Upper lobe of left lung (tissue), 6 donors: ENCODE measurements around the gene ZNF609. TPM values are rescaled to one million over a fixed set of nuclear protein-coding genes. Genes with fewer than 3 reads are reported as not detected.
A peak's percentile ranks its signal among the peaks of the same experiment; 100 is the strongest.

Source experiments
- ATAC-seq, 2 donors: fragments of 200-7000 bp; cut with Tn5 transposase; one replicate each; pipeline ENCODE4 v1.9.1; 2022; ENCODE audit warnings: mild to moderate bottlenecking in 2 of 2, moderate library complexity in 2 of 2; ENCODE audit not compliant: low FRiP score in 2 of 2
- DNase-seq, 2 donors: peaks; one replicate each; pipeline ENCODE4 v3.0.0-alpha.2; 2019 to 2020
- H3K27ac ChIP-seq, 4 donors: fragments of 200-600 bp; sonication (generic); one replicate each; pipeline ENCODE4 v1.5.1; 2016 to 2019
- H3K27me3 ChIP-seq, 4 donors: fragments of 200-600 bp; sonication (generic); one replicate each; pipeline ENCODE4 v1.5.1; 2017 to 2019
- H3K36me3 ChIP-seq, 4 donors: fragments of 200-600 bp; sonication (generic); one replicate each; pipeline ENCODE4 v1.5.1; 2016 to 2019
- H3K4me1 ChIP-seq, 4 donors: fragments of 200-600 bp; sonication (generic); one replicate each; pipeline ENCODE4 v1.5.1; 2018 to 2019
- H3K4me3 ChIP-seq, 4 donors: fragments of 200-600 bp; sonication (generic); one replicate each; pipeline ENCODE4 v1.5.1; 2017 to 2019; ENCODE audit warnings: mild to moderate bottlenecking in 2 of 4, moderate library complexity in 1 of 4
- H3K9me3 ChIP-seq, 4 donors: fragments of 200-600 bp; sonication (generic); one replicate each; pipeline ENCODE4 v1.5.1; 2018 to 2019
- EP300 ChIP-seq, 4 donors: sonication (generic); formaldehyde crosslinking; IDR thresholded peaks; one replicate each; pipeline ENCODE4 v1.5.1; 2017; ENCODE audit warnings: antibody characterized with exemption in 4 of 4, control low read depth in 2 of 4
- POLR2A ChIP-seq, 4 donors: fragments of 450-650 bp; IDR thresholded peaks; one replicate each; pipeline ENCODE4 v1.5.1; 2016 to 2017; ENCODE audit warnings: antibody characterized with exemption in 4 of 4, mild to moderate bottlenecking in 2 of 4
- POLR2AphosphoS5 ChIP-seq, 2 donors: sonication (generic); formaldehyde crosslinking; IDR thresholded peaks; one replicate each; pipeline ENCODE4 v1.5.1; 2017; ENCODE audit warnings: antibody characterized with exemption in 2 of 2
- WGBS, 2 donors: methylation state at CpG; one replicate each; pipeline ENCODE4 v1.1.5; 2017 to 2018; 5-methylcytosine and 5-hydroxymethylcytosine counted together
- total RNA-seq, 6 donors: library from RNA; depleted of rRNA in 4 of 6; stranded (reverse); fragments of >200 nt in 4 of 6; gene quantifications; one replicate each; pipeline versions ENCODE4 v1.1.0 to v1.2.1, GENCODE V29; 2016 to 2021
- TF ChIP-seq, protein P1 (sequence below), 6 experiments: fragments of 450-650 bp in 4 of 6; fragments of 200-600 bp in 2 of 6; sonication (generic) in 2 of 6; IDR thresholded peaks; one replicate each; pipeline ENCODE4 v1.5.1; 2016 to 2019; ENCODE audit warnings: antibody characterized with exemption in 6 of 6
- donor health status: DM: no; HTN: no; CAD: no; lungs with moderate emphysema.
- donor health status: DM: no; HTN: yes; CAD: no; lungs with severe emphysema.

The ZNF609 gene
- total RNA-seq, 6 donors from 2014 or later = 30.4 to 65.0 (median 44.5) TPM

- H3K4me1 ChIP-seq = peaks cover 9 to 15% (median 11%) of the 10 kb centered on the region in 4 donors
- H3K36me3 ChIP-seq = peaks cover 0 to 7% (median 0%) of the 10 kb centered on the region in 4 donors
- no peak overlapping the region for H3K27ac ChIP-seq
- DNase-seq (peak in 1 of 2 donors; percentile 40), ATAC-seq (no peak)
- no peak for TF ChIP-seq EP300 (IDR thresholded peaks at IDR 0.05)
- TF ChIP-seq, protein P1, sequence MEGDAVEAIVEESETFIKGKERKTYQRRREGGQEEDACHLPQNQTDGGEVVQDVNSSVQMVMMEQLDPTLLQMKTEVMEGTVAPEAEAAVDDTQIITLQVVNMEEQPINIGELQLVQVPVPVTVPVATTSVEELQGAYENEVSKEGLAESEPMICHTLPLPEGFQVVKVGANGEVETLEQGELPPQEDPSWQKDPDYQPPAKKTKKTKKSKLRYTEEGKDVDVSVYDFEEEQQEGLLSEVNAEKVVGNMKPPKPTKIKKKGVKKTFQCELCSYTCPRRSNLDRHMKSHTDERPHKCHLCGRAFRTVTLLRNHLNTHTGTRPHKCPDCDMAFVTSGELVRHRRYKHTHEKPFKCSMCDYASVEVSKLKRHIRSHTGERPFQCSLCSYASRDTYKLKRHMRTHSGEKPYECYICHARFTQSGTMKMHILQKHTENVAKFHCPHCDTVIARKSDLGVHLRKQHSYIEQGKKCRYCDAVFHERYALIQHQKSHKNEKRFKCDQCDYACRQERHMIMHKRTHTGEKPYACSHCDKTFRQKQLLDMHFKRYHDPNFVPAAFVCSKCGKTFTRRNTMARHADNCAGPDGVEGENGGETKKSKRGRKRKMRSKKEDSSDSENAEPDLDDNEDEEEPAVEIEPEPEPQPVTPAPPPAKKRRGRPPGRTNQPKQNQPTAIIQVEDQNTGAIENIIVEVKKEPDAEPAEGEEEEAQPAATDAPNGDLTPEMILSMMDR (IDR thresholded peaks at IDR 0.05) = no peak
- no peak for TF ChIP-seq POLR2AphosphoS5 (IDR thresholded peaks at IDR 0.05)
- TF ChIP-seq POLR2A (IDR thresholded peaks at IDR 0.05) = no peak
- no peaks in the 10 kb centered on the region for H3K9me3 ChIP-seq
- H3K4me3 ChIP-seq = no peak overlapping the region
- WGBS, 2 donors = 72 to 81% methylated on average over 12 of the region's 12 CpGs
- no peaks in the 10 kb centered on the region for H3K27me3 ChIP-seq
Observed at GRCh38 chr15:64532521-64533315, 72.3 kb downstream of the ZNF609 start.

DNA sequence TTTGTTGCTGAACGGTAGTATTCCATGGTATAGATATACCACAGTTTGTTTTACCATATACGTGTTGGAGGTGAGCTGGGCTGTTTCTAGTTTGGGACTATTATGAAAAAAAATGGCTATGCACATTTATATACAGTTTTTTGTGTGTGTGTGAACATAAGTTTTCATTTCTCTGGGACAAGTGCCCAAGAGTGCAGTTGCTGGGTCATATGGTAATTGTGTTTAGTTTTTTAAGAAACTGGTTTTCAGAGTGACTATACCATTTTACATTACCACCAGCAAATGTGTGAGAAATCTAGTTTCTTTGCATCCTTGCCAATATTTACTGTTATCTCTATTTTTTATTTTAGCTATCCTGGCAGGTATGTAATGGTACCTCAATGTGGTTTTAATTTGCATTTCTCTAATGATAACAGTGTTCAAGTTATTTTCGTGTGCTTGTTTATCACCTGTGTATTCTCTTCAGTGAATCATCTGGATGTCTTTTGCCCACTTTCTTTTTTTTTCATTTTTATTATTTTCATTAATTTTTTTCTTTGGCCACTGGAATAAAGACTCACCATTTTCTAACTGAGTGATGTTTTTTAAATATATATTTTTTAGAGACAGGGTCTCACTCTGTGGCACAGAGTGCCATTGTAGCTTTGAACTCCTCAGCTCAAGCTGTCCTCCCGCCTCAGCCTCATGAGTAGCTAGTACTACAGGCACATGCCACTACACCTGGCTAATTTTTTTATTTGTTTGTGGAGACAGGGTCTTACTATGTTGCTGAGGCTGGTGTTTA is 75.3 kb downstream of the ZNF609 start:
- Histone ChIP-seq H3K27ac (no peak overlapping the region), H3K9me3 (no peaks in the 10 kb centered on the region), H3K36me3 (no peaks in the 10 kb centered on the region), H3K27me3 (no peaks in the 10 kb centered on the region), H3K4me3 (no peak overlapping the region), H3K4me1 (peaks cover 9 to 13% (median 11%) of the 10 kb centered on the region in 4 donors)
- TF ChIP-seq EP300 (IDR thresholded peaks at IDR 0.05) (no peak), POLR2AphosphoS5 (IDR thresholded peaks at IDR 0.05) (no peak)
- TF ChIP-seq, protein P1 (IDR thresholded peaks at IDR 0.05) = no peak
- DNase-seq = no peak
- 85 to 92% methylated on average over 4 of the region's 4 CpGs for WGBS, 2 donors
- no peak for ATAC-seq

GRCh38 chr15:64536244-64536836 is 76.0 kb downstream of the ZNF609 start:
- peaks cover 9 to 13% (median 11%) of the 10 kb centered on the region in 4 donors for H3K4me1 ChIP-seq
- DNase-seq (no peak), ATAC-seq (no peak)
- no peak overlapping the region for H3K27ac ChIP-seq
- H3K36me3 ChIP-seq = no peaks in the 10 kb centered on the region
- no peak overlapping the region for H3K4me3 ChIP-seq
- no peak for TF ChIP-seq EP300 (IDR thresholded peaks at IDR 0.05)
- no peak for TF ChIP-seq POLR2AphosphoS5 (IDR thresholded peaks at IDR 0.05)
- TF ChIP-seq POLR2A (IDR thresholded peaks at IDR 0.05) = no peak
- TF ChIP-seq, protein P1 (IDR thresholded peaks at IDR 0.05) = no peak
- no peaks in the 10 kb centered on the region for H3K27me3 ChIP-seq
- no peaks in the 10 kb centered on the region for H3K9me3 ChIP-seq
- 81 to 85% methylated on average over 6 of the region's 6 CpGs for WGBS, 2 donors

- ATAC-seq (no peak), DNase-seq (no peak)
- no peak for TF ChIP-seq POLR2AphosphoS5 (IDR thresholded peaks at IDR 0.05)
- TF ChIP-seq, protein P1 (IDR thresholded peaks at IDR 0.05) = no peak
- TF ChIP-seq EP300 (IDR thresholded peaks at IDR 0.05) = no peak
- TF ChIP-seq POLR2A (IDR thresholded peaks at IDR 0.05) = no peak
- Histone ChIP-seq H3K36me3 (no peaks in the 10 kb centered on the region), H3K4me3 (no peak overlapping the region), H3K4me1 (no peaks in the 10 kb centered on the region), H3K27me3 (no peaks in the 10 kb centered on the region), H3K27ac (no peak overlapping the region), H3K9me3 (no peaks in the 10 kb centered on the region)
- 64 to 78% methylated on average over 1 of the region's 1 CpG for WGBS, 2 donors
Observed at GRCh38 chr15:64542091-64542490, 81.7 kb downstream of the ZNF609 start.
